ENCODE measurements around the gene FAM124A.

FAM124A gene

GRCh38 chr13:51313619-51314018 is 91.4 kb downstream of the FAM124A start:
- no peak for TF ChIP-seq CTCF (IDR thresholded peaks at IDR 0.05; ENCODE audit: borderline replicate concordance, extremely low read depth, low read length, poor library complexity, severe bottlenecking)
- no peak for TF ChIP-seq EZH2 (IDR thresholded peaks at IDR 0.05; ENCODE audit: borderline replicate concordance, low read depth, low read length, severe bottlenecking)
- DNase-seq (no peak), ATAC-seq (ENCODE audit: insufficient read depth, low read depth) (no peak)
- H4K20me1 ChIP-seq (ENCODE audit: insufficient read depth, low read length): no peaks in the 10 kb centered on the region
- no peaks in the 10 kb centered on the region for H3K4me1 ChIP-seq (ENCODE audit: insufficient read depth, low read length)
- H3K9ac ChIP-seq (ENCODE audit: low read depth, low read length): no peak overlapping the region
- peaks cover 25% of the 10 kb centered on the region for H3K27me3 ChIP-seq (ENCODE audit: insufficient read depth, low read length, poor library complexity)
- H3K4me3 ChIP-seq (ENCODE audit: low read depth in 1 of 2, low read length in 2 of 2): no peak overlapping the region
- H3K79me2 ChIP-seq (ENCODE audit: insufficient read depth, low read length): no peaks in the 10 kb centered on the region
- no peak overlapping the region for H2AFZ ChIP-seq (ENCODE audit: low read depth, low read length)
- H3K9me3 ChIP-seq (ENCODE audit: insufficient read depth, low read length, severe bottlenecking): no peaks in the 10 kb centered on the region
- H3K27ac ChIP-seq (ENCODE audit: low read length): no peak overlapping the region
- H3K36me3 ChIP-seq (ENCODE audit: insufficient read depth, low read length): no peaks in the 10 kb centered on the region
- no peak overlapping the region for H3K4me2 ChIP-seq (ENCODE audit: insufficient read depth, low read length)

GRCh38 chr13:51317262-51317661 is 95.1 kb downstream of the FAM124A start:
- Histone ChIP-seq H3K27ac (ENCODE audit: low read length) (no peak overlapping the region), H3K9ac (ENCODE audit: low read depth, low read length) (no peak overlapping the region)
- DNase-seq: no peak

GRCh38 chr13:51318015-51318414 is 95.8 kb downstream of the FAM124A start:
- TF ChIP-seq CTCF (IDR thresholded peaks at IDR 0.05; ENCODE audit: borderline replicate concordance, extremely low read depth, low read length, poor library complexity, severe bottlenecking): no peak
- TF ChIP-seq EZH2 (IDR thresholded peaks at IDR 0.05; ENCODE audit: borderline replicate concordance, low read depth, low read length, severe bottlenecking): no peak
- no peaks in the 10 kb centered on the region for H3K4me1 ChIP-seq (ENCODE audit: insufficient read depth, low read length)
- H3K4me3 ChIP-seq (ENCODE audit: low read depth in 1 of 2, low read length in 2 of 2): no peak overlapping the region
- no peaks in the 10 kb centered on the region for H4K20me1 ChIP-seq (ENCODE audit: insufficient read depth, low read length)
- DNase-seq (no peak), ATAC-seq (ENCODE audit: insufficient read depth, low read depth) (no peak)
- H3K9ac ChIP-seq (ENCODE audit: low read depth, low read length): no peak overlapping the region
- H2AFZ ChIP-seq (ENCODE audit: low read depth, low read length): no peak overlapping the region
- H3K4me2 ChIP-seq (ENCODE audit: insufficient read depth, low read length): no peak overlapping the region
- H3K36me3 ChIP-seq (ENCODE audit: insufficient read depth, low read length): no peaks in the 10 kb centered on the region
- no peak overlapping the region for H3K27ac ChIP-seq (ENCODE audit: low read length)
- H3K27me3 ChIP-seq (ENCODE audit: insufficient read depth, low read length, poor library complexity): peaks cover 5% of the 10 kb centered on the region
- no peaks in the 10 kb centered on the region for H3K79me2 ChIP-seq (ENCODE audit: insufficient read depth, low read length)
- no peaks in the 10 kb centered on the region for H3K9me3 ChIP-seq (ENCODE audit: insufficient read depth, low read length, severe bottlenecking)

More at GRCh38 chr13:51317262-51317661, 95.1 kb downstream of the FAM124A start:
- H3K4me2 ChIP-seq (ENCODE audit: insufficient read depth, low read length): no peak overlapping the region
- TF ChIP-seq CTCF (IDR thresholded peaks at IDR 0.05; ENCODE audit: borderline replicate concordance, extremely low read depth, low read length, poor library complexity, severe bottlenecking) (no peak), EZH2 (IDR thresholded peaks at IDR 0.05; ENCODE audit: borderline replicate concordance, low read depth, low read length, severe bottlenecking) (no peak)
- no peaks in the 10 kb centered on the region for H3K36me3 ChIP-seq (ENCODE audit: insufficient read depth, low read length)
- H3K9me3 ChIP-seq (ENCODE audit: insufficient read depth, low read length, severe bottlenecking): no peaks in the 10 kb centered on the region
- H2AFZ ChIP-seq (ENCODE audit: low read depth, low read length): no peak overlapping the region
- no peaks in the 10 kb centered on the region for H4K20me1 ChIP-seq (ENCODE audit: insufficient read depth, low read length)
- peaks cover 9% of the 10 kb centered on the region for H3K27me3 ChIP-seq (ENCODE audit: insufficient read depth, low read length, poor library complexity)
- no peaks in the 10 kb centered on the region for H3K79me2 ChIP-seq (ENCODE audit: insufficient read depth, low read length)
- no peak overlapping the region for H3K4me3 ChIP-seq (ENCODE audit: low read depth in 1 of 2, low read length in 2 of 2)
- no peaks in the 10 kb centered on the region for H3K4me1 ChIP-seq (ENCODE audit: insufficient read depth, low read length)
- no peak for ATAC-seq (ENCODE audit: insufficient read depth, low read depth)

GRCh38 chr13:51318876-51319275 is 96.7 kb downstream of the FAM124A start:
- Histone ChIP-seq H4K20me1 (ENCODE audit: insufficient read depth, low read length) (no peaks in the 10 kb centered on the region), H3K79me2 (ENCODE audit: insufficient read depth, low read length) (no peaks in the 10 kb centered on the region), H3K4me2 (ENCODE audit: insufficient read depth, low read length) (no peak overlapping the region), H3K9ac (ENCODE audit: low read depth, low read length) (no peak overlapping the region), H3K27ac (ENCODE audit: low read length) (no peak overlapping the region), H3K9me3 (ENCODE audit: insufficient read depth, low read length, severe bottlenecking) (no peaks in the 10 kb centered on the region), H3K4me3 (ENCODE audit: low read depth in 1 of 2, low read length in 2 of 2) (no peak overlapping the region), H3K36me3 (ENCODE audit: insufficient read depth, low read length) (no peaks in the 10 kb centered on the region), H2AFZ (ENCODE audit: low read depth, low read length) (no peak overlapping the region), H3K4me1 (ENCODE audit: insufficient read depth, low read length) (no peaks in the 10 kb centered on the region), H3K27me3 (ENCODE audit: insufficient read depth, low read length, poor library complexity) (no peaks in the 10 kb centered on the region)
- no peak for ATAC-seq (ENCODE audit: insufficient read depth, low read depth)
- no peak for DNase-seq
- TF ChIP-seq CTCF (IDR thresholded peaks at IDR 0.05; ENCODE audit: borderline replicate concordance, extremely low read depth, low read length, poor library complexity, severe bottlenecking) (no peak), EZH2 (IDR thresholded peaks at IDR 0.05; ENCODE audit: borderline replicate concordance, low read depth, low read length, severe bottlenecking) (no peak)
